ENCODE data around the gene ANKS6.

Gene ANKS6

GRCh38 chr9:98763986-98764745 is 32.2 kb downstream of the ANKS6 start:
- no peak for DNase-seq (ENCODE audit: low spot score)
- TF ChIP-seq, protein P1, sequence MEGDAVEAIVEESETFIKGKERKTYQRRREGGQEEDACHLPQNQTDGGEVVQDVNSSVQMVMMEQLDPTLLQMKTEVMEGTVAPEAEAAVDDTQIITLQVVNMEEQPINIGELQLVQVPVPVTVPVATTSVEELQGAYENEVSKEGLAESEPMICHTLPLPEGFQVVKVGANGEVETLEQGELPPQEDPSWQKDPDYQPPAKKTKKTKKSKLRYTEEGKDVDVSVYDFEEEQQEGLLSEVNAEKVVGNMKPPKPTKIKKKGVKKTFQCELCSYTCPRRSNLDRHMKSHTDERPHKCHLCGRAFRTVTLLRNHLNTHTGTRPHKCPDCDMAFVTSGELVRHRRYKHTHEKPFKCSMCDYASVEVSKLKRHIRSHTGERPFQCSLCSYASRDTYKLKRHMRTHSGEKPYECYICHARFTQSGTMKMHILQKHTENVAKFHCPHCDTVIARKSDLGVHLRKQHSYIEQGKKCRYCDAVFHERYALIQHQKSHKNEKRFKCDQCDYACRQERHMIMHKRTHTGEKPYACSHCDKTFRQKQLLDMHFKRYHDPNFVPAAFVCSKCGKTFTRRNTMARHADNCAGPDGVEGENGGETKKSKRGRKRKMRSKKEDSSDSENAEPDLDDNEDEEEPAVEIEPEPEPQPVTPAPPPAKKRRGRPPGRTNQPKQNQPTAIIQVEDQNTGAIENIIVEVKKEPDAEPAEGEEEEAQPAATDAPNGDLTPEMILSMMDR (IDR thresholded peaks at IDR 0.05; ENCODE audit: extremely low read depth, insufficient read depth, missing control alignments), result no peak
- in situ Hi-C loops (cut with MboI; ENCODE audit: low pct_unique_long_range_greater_than_20kb, low sequenced_read_pairs, unreplicated experiment), result no loop called here

GRCh38 chr9:98760231-98760630 is 36.1 kb downstream of the ANKS6 start:
- TF ChIP-seq, protein P1 (IDR thresholded peaks at IDR 0.05; ENCODE audit: extremely low read depth, insufficient read depth, missing control alignments), result no peak
- in situ Hi-C loops (cut with MboI; ENCODE audit: low pct_unique_long_range_greater_than_20kb, low sequenced_read_pairs, unreplicated experiment), result no loop called here
- no peak for DNase-seq (ENCODE audit: low spot score)

DNA sequence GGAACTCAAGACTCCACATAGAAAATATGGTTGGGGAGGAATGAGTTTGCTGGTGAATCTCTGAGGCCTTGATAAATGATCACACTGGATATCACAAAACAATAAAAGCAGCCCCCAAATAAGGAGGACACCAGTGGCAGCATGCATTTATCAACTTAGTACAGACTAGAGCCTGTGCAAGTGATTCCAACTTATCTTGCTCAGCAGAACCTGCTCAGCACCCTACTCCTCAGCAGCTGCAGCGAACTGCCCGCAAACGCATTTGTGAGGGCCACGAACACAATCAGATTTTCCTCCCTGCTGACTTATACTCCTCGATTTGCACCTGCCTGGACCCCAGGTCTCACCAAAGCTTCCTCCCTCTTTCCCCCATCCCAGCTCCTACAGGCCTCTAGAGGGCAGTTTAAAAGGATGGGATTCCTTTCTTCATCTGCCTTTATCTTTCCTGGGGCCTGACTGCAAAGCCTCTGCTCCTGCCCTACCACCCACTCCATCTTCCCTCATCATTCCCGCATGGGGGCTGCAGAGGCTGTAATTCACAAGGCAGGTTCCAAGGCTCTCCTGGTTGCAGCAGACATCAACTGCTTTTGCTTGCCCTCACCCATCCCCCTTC is 41.2 kb downstream of the ANKS6 start:
- DNase-seq (ENCODE audit: low spot score), result no peak
- in situ Hi-C loops (cut with MboI; ENCODE audit: low pct_unique_long_range_greater_than_20kb, low sequenced_read_pairs, unreplicated experiment), result no loop called here
- TF ChIP-seq, protein P1 (IDR thresholded peaks at IDR 0.05; ENCODE audit: extremely low read depth, insufficient read depth, missing control alignments), result no peak

GRCh38 chr9:98751210-98751609 is 45.1 kb downstream of the ANKS6 start:
- no peak for DNase-seq (ENCODE audit: low spot score)
- in situ Hi-C loops (cut with MboI; ENCODE audit: low pct_unique_long_range_greater_than_20kb, low sequenced_read_pairs, unreplicated experiment), result no loop called here
- TF ChIP-seq, protein P1 (IDR thresholded peaks at IDR 0.05; ENCODE audit: extremely low read depth, insufficient read depth, missing control alignments), result no peak

- in situ Hi-C loops (cut with MboI; ENCODE audit: low pct_unique_long_range_greater_than_20kb, low sequenced_read_pairs, unreplicated experiment), result no loop called here
- TF ChIP-seq, protein P1 (IDR thresholded peaks at IDR 0.05; ENCODE audit: extremely low read depth, insufficient read depth, missing control alignments), result no peak
- no peak for DNase-seq (ENCODE audit: low spot score)
Observed at GRCh38 chr9:98750364-98751060, 45.8 kb downstream of the ANKS6 start.

DNA sequence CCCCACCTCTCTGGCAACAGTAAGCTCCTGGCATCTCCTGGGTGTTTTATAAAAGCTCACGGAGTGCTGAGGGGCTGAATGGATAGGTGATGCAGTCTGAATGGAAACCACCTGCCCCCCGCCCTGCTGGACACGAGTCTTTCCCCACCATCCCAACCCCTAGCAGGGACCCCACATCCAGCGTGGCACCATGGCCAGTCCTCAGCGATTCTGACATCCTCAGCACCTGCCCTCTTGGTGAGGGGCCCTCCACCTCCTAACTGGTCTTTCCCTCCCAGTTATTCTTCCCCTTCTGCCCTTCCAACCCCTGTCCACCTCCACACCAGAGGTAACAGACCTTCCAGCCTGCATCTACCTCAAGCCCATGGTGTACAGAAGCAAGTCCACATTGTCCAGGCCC is 48.9 kb downstream of the ANKS6 start:
- TF ChIP-seq, protein P1 (IDR thresholded peaks at IDR 0.05; ENCODE audit: extremely low read depth, insufficient read depth, missing control alignments), result no peak
- in situ Hi-C loops (cut with MboI; ENCODE audit: low pct_unique_long_range_greater_than_20kb, low sequenced_read_pairs, unreplicated experiment), result no loop called here
- no peak for DNase-seq (ENCODE audit: low spot score)

Data from GM13977 (cell line).